ENCODE data around the gene AMPD3.

Gene AMPD3

GRCh38 chr11:10528121-10528520 lies 73.1 kb downstream of the AMPD3 start:
- H3K4me3 ChIP-seq (ENCODE audit: low read depth, low read length) = no peak overlapping the region

GRCh38 chr11:10529279-10529678 lies 74.2 kb downstream of the AMPD3 start:
- no peak overlapping the region for H3K4me3 ChIP-seq (ENCODE audit: low read depth, low read length)

GRCh38 chr11:10532526-10532925 lies 77.5 kb downstream of the AMPD3 start:
- no peak overlapping the region for H3K4me3 ChIP-seq (ENCODE audit: low read depth, low read length)

- no peak overlapping the region for H3K4me3 ChIP-seq (ENCODE audit: low read depth, low read length)
Observed at GRCh38 chr11:10533323-10533722, 78.3 kb downstream of the AMPD3 start.

- H3K4me3 ChIP-seq (ENCODE audit: low read depth, low read length) = no peak overlapping the region
Observed at GRCh38 chr11:10534316-10534715, 79.3 kb downstream of the AMPD3 start.

- H3K4me3 ChIP-seq (ENCODE audit: low read depth, low read length) = no peak overlapping the region
Observed at GRCh38 chr11:10537600-10537999, 82.5 kb downstream of the AMPD3 start.

GRCh38 chr11:10538924-10539323 lies 83.9 kb downstream of the AMPD3 start:
- no peak overlapping the region for H3K4me3 ChIP-seq (ENCODE audit: low read depth, low read length)

GRCh38 chr11:10539339-10539738 lies 84.3 kb downstream of the AMPD3 start:
- H3K4me3 ChIP-seq (ENCODE audit: low read depth, low read length) = no peak overlapping the region

- peak overlapping the region; percentile 79 for H3K4me3 ChIP-seq (ENCODE audit: low read depth, low read length)
Observed at GRCh38 chr11:10540546-10540914, 85.5 kb downstream of the AMPD3 start.

- H3K4me3 ChIP-seq (ENCODE audit: low read depth, low read length) = peak within 1 kb of the TSS; percentile 79
Observed at GRCh38 chr11:10540915-10541560, 86.0 kb downstream of the AMPD3 start, which contains the start of gene RNF141. Gene RNF141 (minus strand): TSS chr11:10541187. CDS start chr11:10534158, 7,029 bp downstream.

- peak overlapping the region; percentile 2 for H3K4me3 ChIP-seq (ENCODE audit: low read depth, low read length)
Observed at GRCh38 chr11:10541561-10541930, 86.5 kb downstream of the AMPD3 start.

- no peak overlapping the region for H3K4me3 ChIP-seq (ENCODE audit: low read depth, low read length)
Observed at GRCh38 chr11:10542776-10543175, 87.7 kb downstream of the AMPD3 start.

GRCh38 chr11:10543782-10544181 lies 88.7 kb downstream of the AMPD3 start:
- H3K4me3 ChIP-seq (ENCODE audit: low read depth, low read length) = no peak overlapping the region

GRCh38 chr11:10544491-10545465 lies 89.7 kb downstream of the AMPD3 start:
- H3K4me3 ChIP-seq (ENCODE audit: low read depth, low read length) = no peak overlapping the region

GRCh38 chr11:10550503-10551289 lies 95.6 kb downstream of the AMPD3 start:
- no peak overlapping the region for H3K4me3 ChIP-seq (ENCODE audit: low read depth, low read length)

- no peak overlapping the region for H3K4me3 ChIP-seq (ENCODE audit: low read depth, low read length)
Observed at GRCh38 chr11:10551290-10551592, 96.2 kb downstream of the AMPD3 start.

- H3K4me3 ChIP-seq (ENCODE audit: low read depth, low read length) = no peak overlapping the region
Observed at GRCh38 chr11:10551845-10552352, 96.8 kb downstream of the AMPD3 start.

- no peak overlapping the region for H3K4me3 ChIP-seq (ENCODE audit: low read depth, low read length)
Observed at GRCh38 chr11:10556590-10556989, 101.5 kb downstream of the AMPD3 start.

Data from iPS-11a (cell line).